HL-60 (cell line): ENCODE results near the gene ZBTB34.

Experiments
- DNase-seq, 2 experiments: peaks; one replicate each; pipeline ENCODE4 v3.0.0-alpha.2; 2010 to 2020; ENCODE audit warnings: low read depth in 1 of 2, low spot score in 1 of 2
- H3K27ac ChIP-seq: fragments of 250-450 bp; sonication (Bioruptor Pico); replicated peaks from 2 replicates; pipeline ENCODE4 v1.5.1; 2020; ENCODE audit warnings: mild to moderate bottlenecking, moderate library complexity
- H3K27me3 ChIP-seq: fragments of 250-450 bp; sonication (Bioruptor Pico); 2 replicates; pipeline ENCODE4 v1.5.1; 2021; ENCODE audit warnings: mild to moderate bottlenecking, moderate library complexity; ENCODE audit not compliant: insufficient read depth, poor library complexity, severe bottlenecking
- H3K4me3 ChIP-seq: replicated peaks from 2 replicates; pipeline ENCODE4 v1.5.1; 2011; ENCODE audit warnings: mild to moderate bottlenecking, control low read depth, low read length; ENCODE audit not compliant: insufficient read depth
- CTCF ChIP-seq: IDR thresholded peaks from one replicate; pipeline ENCODE4 v1.5.1; 2011; ENCODE audit warnings: low read length, control low read depth, inconsistent platforms; ENCODE audit not compliant: insufficient read depth
- GABPA ChIP-seq: IDR thresholded peaks from 2 replicates; pipeline ENCODE4 v1.6.1; 2012; ENCODE audit warnings: low read depth
- POLR2AphosphoS5 ChIP-seq: IDR thresholded peaks from 2 replicates; pipeline ENCODE4 v1.6.1; 2012; ENCODE audit warnings: low read depth
- REST ChIP-seq: IDR thresholded peaks from 2 replicates; pipeline ENCODE4 v1.6.1; 2012; ENCODE audit warnings: low read depth; ENCODE audit not compliant: insufficient replicate concordance
- SPI1 ChIP-seq: IDR thresholded peaks from 2 replicates; pipeline ENCODE4 v1.6.1; 2012; ENCODE audit warnings: low read depth, mild to moderate bottlenecking, borderline replicate concordance

Gene ZBTB34

DNA sequence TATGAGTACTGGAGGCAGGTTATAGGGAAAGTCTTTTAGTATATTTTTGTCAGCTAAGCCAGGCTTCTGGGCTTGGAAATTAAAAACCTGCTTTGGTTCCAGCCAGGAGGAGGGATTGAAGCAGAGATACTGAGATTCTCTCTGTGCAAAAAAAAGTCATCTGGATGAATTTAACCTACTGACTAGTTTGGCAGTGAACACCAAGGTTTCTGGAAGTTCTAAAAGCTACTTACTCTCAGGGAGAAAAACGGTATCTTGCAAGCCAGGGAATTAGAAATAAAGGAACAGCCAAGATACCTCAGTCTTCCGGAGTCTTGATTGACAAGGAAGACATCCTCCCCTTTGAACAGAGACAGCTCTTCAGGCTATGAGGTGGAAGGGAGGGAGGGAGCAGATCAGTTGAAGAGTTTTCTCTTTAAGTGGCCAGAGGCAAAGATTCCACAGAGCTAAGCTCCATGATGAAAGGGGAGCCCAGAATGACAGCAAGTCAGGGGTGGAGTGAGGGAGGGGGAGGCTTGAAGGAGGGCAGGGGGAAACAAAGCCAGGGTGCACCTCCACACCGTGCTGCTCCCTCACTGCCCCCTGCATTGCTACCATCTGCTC, 8.3 kb upstream of the ZBTB34 start:
- no peak overlapping the region for H3K4me3 ChIP-seq
- DNase-seq: no peak
- no peak overlapping the region for H3K27ac ChIP-seq
- TF ChIP-seq SPI1 (no peak), GABPA (no peak), REST (no peak), POLR2AphosphoS5 (no peak), CTCF (no peak)
- H3K27me3 ChIP-seq: no peaks in the 10 kb centered on the region

DNA sequence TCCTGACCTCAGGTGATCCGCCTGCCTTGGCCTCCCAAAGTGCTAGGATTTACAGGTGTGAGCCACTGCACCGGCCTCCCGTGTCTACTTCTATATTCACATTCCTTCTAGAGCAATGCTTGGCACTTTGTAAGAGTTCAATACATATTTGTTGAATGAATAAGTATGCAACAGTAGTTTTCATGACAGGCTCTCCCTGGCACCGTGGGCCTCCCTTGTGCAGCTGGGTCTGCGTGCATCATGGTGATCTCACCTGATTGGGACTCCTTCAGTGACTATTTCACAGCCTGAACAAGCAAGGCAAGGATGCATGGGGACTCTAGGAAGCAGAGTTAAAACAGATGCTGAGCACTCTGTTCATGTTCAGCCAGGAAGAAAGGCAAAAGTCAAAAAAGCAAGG, 6.8 kb upstream of the ZBTB34 start:
- TF ChIP-seq REST (no peak), CTCF (no peak), POLR2AphosphoS5 (no peak), GABPA (no peak), SPI1 (no peak)
- no peak for DNase-seq
- Histone ChIP-seq H3K4me3 (no peak overlapping the region), H3K27me3 (no peaks in the 10 kb centered on the region), H3K27ac (no peak overlapping the region)

DNA sequence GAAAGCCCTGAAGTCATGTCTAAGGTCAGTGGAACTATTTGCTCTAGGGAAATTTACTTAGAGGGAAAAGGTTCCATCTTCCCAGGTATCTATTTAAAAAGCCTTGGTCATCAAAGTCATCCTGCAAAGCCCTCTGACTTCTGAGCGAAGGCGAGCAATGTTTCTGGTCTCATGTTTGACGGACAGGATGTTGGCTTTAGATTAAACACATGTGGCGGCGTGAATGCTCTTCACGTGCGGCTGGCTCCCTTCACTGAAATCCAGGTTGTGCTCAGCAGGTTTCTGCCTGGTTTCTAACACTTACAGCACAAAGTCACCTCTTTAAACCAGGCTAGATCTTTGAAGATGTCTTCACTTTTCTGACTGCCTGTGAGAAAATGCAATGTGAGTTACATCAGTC, 5.7 kb upstream of the ZBTB34 start:
- Histone ChIP-seq H3K27me3 (no peaks in the 10 kb centered on the region), H3K4me3 (no peak overlapping the region), H3K27ac (no peak overlapping the region)
- no peak for DNase-seq
- no peak for TF ChIP-seq CTCF
- TF ChIP-seq GABPA: no peak

GRCh38 chr9:126856326-126856877, 4.0 kb upstream of the ZBTB34 start:
- no peak overlapping the region for H3K27ac ChIP-seq
- no peak for DNase-seq
- H3K27me3 ChIP-seq: no peaks in the 10 kb centered on the region
- TF ChIP-seq GABPA: no peak
- no peak for TF ChIP-seq SPI1
- no peak for TF ChIP-seq REST
- no peak for TF ChIP-seq POLR2AphosphoS5
- no peak for TF ChIP-seq CTCF
- no peak overlapping the region for H3K4me3 ChIP-seq
